ENCODE results near the gene RASGRP1.

DNA sequence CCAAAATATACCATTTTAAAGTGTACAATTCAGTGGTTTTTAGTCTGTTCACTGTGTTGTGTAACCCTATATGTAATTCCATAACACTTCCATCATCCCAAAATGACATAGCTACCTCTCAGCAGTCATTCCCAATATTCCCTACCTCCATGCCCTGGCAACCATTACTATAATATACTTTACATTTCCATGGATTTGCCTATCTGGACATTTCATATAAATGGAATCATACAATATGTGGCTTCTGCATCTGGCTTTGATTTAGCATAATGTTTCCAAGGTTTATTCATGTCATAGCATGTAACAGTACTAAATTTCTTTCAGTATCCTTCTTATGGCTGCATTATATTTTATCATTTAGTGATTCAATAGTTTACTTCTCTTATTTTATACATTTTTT, 85.3 kb downstream of the RASGRP1 start:
- no peak for TF ChIP-seq EZH2 (IDR thresholded peaks at IDR 0.05; ENCODE audit: low read length, missing control alignments)
- TF ChIP-seq, protein P1, sequence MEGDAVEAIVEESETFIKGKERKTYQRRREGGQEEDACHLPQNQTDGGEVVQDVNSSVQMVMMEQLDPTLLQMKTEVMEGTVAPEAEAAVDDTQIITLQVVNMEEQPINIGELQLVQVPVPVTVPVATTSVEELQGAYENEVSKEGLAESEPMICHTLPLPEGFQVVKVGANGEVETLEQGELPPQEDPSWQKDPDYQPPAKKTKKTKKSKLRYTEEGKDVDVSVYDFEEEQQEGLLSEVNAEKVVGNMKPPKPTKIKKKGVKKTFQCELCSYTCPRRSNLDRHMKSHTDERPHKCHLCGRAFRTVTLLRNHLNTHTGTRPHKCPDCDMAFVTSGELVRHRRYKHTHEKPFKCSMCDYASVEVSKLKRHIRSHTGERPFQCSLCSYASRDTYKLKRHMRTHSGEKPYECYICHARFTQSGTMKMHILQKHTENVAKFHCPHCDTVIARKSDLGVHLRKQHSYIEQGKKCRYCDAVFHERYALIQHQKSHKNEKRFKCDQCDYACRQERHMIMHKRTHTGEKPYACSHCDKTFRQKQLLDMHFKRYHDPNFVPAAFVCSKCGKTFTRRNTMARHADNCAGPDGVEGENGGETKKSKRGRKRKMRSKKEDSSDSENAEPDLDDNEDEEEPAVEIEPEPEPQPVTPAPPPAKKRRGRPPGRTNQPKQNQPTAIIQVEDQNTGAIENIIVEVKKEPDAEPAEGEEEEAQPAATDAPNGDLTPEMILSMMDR (conservative IDR thresholded peaks at IDR 0.05 in 1 of 2, IDR thresholded peaks at IDR 0.05 in 1 of 2; ENCODE audit: low read depth in 1 of 2, low read length in 2 of 2) = no peak

Data from fibroblast of lung (primary cell).